NOMO-1 treated with DMSO at 0.1 percent for 48 hours (cell line): Measurements from ENCODE around the gene PLBD1.

Experiments used
- DNase-seq: peaks from one replicate; lab custom pipeline; 2025; ENCODE audit not compliant: unreplicated experiment; lab: John Stamatoyannopoulos, UW

PLBD1 gene

DNA sequence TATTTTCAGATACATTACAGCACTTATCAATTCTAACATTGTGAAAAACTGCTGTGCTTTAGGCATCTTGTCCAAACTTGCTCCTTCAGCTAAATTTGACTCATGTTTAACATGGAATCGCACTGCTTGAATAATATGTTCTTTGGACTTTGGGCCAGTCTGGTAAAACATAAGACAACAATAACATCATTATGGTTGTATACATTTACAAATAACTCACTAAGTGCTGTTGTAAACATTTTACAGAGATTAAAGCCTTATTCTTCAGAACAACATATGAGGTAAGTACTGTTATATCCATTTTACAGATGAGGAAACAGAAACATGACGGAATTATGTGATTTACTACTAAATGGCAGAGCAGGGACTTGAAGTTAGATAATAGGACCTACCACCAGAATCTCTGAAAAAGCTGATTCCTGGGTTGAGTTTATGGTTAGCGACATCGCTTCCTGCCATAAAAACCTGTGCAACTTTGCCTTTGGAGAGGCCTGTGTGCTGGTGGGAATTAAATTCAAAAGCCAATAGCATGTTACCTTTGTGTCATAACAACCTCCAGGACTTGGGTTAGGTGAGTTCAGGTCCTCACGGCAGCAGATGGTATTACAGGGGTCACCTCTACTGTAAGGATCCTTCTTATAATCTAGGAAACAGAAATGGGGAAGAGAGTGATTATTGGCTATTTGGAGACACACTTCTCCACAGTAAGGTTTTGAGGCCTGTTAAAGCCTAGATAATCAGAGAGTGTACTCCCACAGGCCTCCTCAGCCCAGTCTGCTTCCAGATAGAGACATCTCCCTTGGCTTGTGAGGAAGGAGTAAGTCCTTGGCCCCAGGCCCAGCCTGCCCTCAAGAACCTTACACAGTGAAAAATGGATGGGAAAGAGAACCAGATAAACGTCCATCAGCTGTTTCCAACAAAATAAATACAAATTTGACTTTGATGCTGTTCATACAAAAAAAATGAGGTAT lies 61.8 kb downstream of the PLBD1 start:
- DNase-seq: no peak

GRCh38 chr12:14495326-14495725 lies 72.4 kb downstream of the PLBD1 start:
- no peak for DNase-seq

DNA sequence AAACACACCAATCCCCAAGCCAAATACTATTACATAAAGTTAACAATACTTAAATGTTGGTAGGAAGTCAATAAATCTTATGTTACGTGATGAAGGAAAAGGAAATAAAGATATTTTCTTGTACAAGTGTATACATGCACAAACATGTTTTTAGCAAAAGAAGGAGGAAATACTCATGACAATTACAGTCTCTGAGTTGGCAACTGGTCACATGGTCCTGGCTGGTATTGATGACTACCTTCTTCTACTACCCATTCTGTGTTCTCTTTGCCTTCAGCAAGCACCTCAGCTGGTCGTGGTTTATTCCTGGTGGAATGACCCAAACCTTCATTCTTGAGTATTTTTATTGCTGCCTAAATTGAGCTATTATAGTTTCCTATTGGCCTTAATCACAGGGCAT lies 84.8 kb downstream of the PLBD1 start:
- no peak for DNase-seq

DNA sequence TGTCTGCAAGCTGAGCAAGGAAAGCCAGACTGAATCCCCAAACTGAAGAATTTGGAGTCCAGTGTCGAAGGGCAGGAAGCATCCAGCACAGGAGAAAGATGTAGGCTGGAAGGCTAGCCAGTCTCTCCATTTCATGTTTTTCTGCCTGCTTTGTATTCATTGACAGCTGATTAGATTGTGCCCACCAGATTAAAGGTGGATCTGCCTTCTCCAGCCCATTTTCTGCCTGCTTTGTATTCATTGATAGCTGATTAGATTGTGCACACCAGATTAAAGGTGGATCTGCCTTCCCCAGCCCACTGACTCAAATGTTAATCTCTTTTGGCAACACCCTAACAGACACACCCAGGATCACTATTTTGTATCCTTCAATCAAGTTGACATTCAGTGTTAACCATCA lies 85.3 kb downstream of the PLBD1 start:
- no peak for DNase-seq

GRCh38 chr12:14481201-14481600 lies 86.5 kb downstream of the PLBD1 start:
- no peak for DNase-seq

DNA sequence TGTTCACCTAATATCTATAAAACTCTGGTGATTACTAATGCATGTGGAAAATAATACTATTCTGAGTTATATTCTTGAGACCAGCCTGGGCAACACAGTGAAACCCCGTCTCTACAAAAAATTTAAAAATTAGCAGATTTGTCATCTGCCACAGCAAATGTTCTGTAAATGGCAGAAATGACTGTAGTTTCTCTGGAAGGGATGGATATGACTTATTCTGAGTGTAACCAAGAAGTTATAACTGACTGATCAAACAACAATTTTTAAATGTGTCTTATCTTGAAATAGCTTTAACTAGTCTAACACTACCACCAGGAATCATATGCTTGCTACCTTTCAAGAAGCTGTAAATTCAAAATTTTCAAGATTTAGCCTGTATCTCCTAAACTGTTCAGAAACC lies 88.7 kb downstream of the PLBD1 start:
- no peak for DNase-seq

DNA sequence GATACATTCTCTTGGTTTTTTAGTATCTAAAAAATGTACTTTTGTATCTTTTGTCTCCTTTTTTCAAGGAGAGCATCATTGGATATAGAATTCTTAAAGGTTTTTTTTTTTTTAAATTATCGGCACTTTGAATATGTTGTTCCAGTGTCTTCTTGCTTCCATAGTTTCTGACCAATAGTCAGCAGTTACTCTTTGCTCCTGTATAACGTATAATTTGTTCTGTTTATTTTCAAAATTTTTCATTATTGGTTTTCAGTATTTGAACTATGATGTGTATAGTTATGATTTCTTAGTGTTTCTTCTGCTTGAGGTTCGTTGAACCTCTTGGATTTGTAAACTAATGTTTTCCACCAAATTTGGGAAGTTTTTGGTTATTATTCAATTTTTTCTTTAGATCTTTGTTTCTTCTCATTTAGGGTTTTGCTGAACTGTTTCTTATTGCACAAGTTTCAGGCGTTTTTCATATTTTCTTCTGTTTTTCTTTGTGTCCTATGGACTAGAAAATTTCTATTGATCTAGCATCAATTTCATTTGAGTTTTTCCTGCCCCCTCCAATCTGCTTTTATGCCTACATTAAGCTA lies 93.9 kb downstream of the PLBD1 start:
- DNase-seq: peak; percentile 25

- no peak for DNase-seq
These were observed 96.2 kb downstream of the PLBD1 start for GRCh38 chr12:14471497-14471896.

GRCh38 chr12:14460212-14460841 lies 107.4 kb downstream of the PLBD1 start:
- DNase-seq: no peak

DNA sequence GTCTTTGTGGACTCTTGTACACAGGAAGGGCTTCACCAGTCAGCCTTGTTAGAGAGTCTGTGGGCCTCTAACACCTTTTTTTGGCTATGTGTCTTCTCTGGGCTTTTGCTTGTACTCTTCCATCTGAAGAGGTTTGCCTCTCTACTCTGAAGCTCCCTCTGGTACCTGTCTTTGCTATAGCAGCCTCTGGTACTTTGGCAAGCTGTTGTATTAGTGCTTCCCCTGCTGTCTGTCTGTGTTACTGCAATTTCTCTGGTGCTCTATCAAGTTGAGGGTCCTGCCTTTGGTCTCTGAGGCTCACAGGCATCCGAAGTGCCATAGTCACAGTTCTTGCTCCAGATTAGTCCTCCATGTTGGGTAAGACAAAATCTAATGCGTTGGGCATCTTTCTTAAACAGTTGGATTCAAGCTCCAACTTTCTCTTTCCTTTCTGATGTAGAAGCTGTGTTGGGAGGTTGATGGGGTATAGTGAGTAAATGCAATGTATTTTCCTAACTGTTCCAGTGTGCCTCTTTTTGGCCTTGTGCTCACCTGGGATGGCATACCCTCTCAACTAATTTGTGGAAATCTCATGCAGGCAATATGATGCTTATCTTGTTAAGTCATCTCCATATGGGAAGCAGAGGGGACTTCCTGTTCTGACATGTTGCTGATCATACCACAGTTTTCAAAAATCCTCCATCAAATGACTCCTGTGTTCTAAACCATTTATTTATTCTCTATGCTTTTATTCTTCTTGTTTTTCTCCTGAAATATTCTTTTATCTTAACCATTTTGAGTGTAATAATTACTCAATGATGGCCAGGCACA lies 113.4 kb downstream of the PLBD1 start:
- DNase-seq: peak; percentile 23
